Measurements from ENCODE around the gene SH2D7.

Gene SH2D7

DNA sequence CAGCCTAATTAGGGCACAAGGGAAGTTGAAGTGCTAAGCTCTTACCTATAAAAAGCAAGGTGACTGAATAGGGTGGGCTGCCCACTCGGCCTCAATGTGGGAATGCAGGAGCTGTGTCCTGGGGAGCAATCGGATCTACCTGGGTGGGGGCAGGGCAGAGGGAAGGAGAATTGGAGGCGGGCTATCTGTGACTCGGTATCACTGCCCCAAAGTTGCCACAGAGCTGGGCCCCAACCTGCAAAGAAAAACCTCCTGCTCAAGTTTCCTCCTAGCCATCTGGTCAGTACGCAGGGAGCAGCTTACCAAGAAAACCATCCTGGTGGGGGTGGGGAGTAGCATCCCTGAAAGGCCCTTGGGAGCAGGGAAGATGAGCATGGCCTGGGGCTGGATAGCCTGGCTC lies 28.2 kb downstream of the SH2D7 start:
- CTCF ChIA-PET: interaction anchor here (0.8 to 5.1 kb wide), 6 partner anchors 10 to 161 kb away, joined by 3 to 55 read pairs (median 8); partner anchors contain the start of gene CIB2
- TF ChIP-seq, protein P1, sequence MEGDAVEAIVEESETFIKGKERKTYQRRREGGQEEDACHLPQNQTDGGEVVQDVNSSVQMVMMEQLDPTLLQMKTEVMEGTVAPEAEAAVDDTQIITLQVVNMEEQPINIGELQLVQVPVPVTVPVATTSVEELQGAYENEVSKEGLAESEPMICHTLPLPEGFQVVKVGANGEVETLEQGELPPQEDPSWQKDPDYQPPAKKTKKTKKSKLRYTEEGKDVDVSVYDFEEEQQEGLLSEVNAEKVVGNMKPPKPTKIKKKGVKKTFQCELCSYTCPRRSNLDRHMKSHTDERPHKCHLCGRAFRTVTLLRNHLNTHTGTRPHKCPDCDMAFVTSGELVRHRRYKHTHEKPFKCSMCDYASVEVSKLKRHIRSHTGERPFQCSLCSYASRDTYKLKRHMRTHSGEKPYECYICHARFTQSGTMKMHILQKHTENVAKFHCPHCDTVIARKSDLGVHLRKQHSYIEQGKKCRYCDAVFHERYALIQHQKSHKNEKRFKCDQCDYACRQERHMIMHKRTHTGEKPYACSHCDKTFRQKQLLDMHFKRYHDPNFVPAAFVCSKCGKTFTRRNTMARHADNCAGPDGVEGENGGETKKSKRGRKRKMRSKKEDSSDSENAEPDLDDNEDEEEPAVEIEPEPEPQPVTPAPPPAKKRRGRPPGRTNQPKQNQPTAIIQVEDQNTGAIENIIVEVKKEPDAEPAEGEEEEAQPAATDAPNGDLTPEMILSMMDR (IDR thresholded peaks at IDR 0.05; ENCODE audit: insufficient read depth, low read length, missing control alignments): no peak
- POLR2A ChIA-PET: no interaction called here
- H3K4me3 ChIP-seq (ENCODE audit: low read depth, low read length): no peak overlapping the region
- DNase-seq (ENCODE audit: low read depth, low spot score): no peak

DNA sequence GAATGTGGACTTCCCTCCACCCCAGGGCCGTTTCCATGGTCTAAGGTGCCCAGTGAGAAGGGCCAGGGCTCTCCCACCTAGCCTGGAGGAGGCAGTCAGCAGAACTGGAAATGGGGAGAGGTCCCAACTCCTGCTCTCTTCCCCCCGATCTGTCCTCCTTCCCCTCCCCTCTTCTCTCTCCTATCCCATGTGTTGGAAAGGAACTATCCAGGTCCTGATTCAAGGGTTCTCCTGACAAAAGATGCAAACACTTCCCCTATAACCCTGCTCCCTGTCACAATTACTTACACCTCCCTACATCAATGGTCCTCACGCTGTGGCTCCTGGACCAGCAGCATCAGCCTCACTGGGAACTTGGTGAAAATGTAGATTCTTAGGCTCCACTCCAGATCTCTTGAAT lies 32.9 kb downstream of the SH2D7 start:
- CTCF ChIA-PET: interaction anchor here (1.1 to 14.9 kb wide), 5 partner anchors 16 to 161 kb away, joined by 4 to 145 read pairs (median 13); no protein-coding TSS in a partner anchor
- POLR2A ChIA-PET: interaction anchor here (0.6 kb wide), 1 partner anchor 30 kb away, joined by 3 read pairs; no protein-coding TSS in a partner anchor
- no peak for DNase-seq (ENCODE audit: low read depth, low spot score)
- TF ChIP-seq, protein P1 (IDR thresholded peaks at IDR 0.05; ENCODE audit: insufficient read depth, low read length, missing control alignments): no peak
- no peak overlapping the region for H3K4me3 ChIP-seq (ENCODE audit: low read depth, low read length)

DNA sequence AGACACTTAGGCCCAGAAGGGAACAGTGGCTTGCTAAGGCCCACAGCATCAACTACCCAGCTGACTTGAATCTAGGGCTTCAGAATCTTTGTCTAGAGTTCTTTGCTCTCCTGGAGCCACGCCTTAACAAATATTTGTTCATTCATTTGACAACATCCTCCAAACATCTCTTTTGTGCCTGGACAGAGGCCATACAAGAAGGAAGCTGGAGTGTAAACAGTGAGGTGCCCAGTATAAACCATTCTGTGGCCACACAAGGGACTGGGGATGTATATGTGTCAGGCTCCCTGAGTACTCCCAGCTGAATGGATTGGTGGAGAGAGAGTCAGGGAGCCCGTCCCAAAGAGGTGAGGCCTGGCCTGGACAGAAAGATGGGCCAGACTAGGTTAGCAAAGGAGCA lies 35.5 kb downstream of the SH2D7 start:
- ChIA-PET POLR2A (no interaction called here), CTCF (interaction anchor here (1.0 to 14.9 kb wide), 4 partner anchors 12 to 169 kb away, joined by 3 to 145 read pairs (median 61); no protein-coding TSS in a partner anchor)

DNA sequence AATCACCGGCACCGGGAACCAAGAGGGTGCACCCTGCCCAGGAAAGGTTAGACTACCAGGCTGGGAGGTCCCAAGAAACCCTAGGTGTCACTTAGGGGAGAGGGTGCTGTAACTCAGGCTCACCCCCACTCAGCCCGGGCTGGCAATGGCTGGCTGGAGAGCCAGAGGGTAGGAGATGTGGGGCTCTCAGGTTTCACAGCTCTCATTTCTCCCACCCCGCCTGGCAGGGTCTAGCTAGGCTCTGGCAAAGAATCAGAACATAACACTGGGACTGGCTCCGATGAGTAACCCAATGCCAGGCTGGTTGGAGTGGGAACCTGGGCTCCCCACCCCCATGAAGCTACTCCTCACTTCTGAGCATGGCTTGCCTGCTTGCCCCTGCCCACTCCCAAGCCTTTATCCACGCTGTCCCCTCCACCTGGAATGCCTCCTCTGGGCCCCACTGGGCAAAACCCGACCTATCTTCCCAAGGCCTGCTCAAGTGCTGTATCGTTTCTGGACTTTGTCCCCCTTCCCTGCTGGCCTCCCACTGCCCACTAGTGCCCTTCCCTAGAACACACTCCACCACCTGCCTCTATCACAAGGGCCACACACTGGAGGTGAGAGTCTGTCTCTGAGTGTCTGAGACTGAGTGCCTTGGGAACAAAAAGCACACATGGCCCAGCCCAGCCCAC lies 36.9 kb downstream of the SH2D7 start:
- POLR2A ChIA-PET: no interaction called here

More for the DNA sequence above, 35.5 kb downstream of the SH2D7 start:
- DNase-seq (ENCODE audit: low read depth, low spot score): no peak
- H3K4me3 ChIP-seq (ENCODE audit: low read depth, low read length): no peak overlapping the region
- TF ChIP-seq, protein P1 (IDR thresholded peaks at IDR 0.05; ENCODE audit: insufficient read depth, low read length, missing control alignments): no peak

DNA sequence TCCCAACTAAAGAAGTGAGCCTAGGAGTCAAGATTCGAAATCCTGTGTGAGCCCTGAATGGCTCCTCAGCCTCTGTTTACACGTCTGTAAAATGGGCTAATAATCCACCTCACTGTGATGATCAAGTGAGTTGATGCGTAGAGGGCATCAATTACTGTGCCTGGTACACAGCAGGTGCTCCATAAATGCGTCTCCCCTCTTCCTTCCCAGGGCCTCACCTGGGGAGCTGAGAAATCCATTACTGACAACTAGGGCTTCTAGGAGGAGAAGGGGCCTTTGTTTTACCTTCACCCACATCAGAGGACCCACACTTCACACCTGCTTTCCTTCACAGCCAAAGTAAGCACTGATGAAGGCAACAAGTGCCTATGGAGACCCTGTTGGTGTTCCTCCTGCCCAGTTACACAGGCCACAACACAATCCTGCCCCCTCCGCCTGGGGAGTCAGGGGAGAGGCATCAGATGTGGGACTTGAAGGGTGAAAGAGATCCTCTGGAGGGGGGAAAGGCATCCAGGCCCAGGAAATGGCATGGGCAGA lies 37.5 kb downstream of the SH2D7 start:
- H3K4me3 ChIP-seq (ENCODE audit: low read depth, low read length): no peak overlapping the region
- TF ChIP-seq, protein P1 (IDR thresholded peaks at IDR 0.05; ENCODE audit: insufficient read depth, low read length, missing control alignments): no peak
- POLR2A ChIA-PET: no interaction called here
- CTCF ChIA-PET: interaction anchor here (0.6 to 14.9 kb wide), 16 partner anchors 8 to 471 kb away, joined by 3 to 145 read pairs (median 4); partner anchors contain the start of gene SKIC8
- no peak for DNase-seq (ENCODE audit: low read depth, low spot score)

More for the DNA sequence above, 36.9 kb downstream of the SH2D7 start:
- no peak for DNase-seq (ENCODE audit: low read depth, low spot score)
- H3K4me3 ChIP-seq (ENCODE audit: low read depth, low read length): no peak overlapping the region
- TF ChIP-seq, protein P1 (IDR thresholded peaks at IDR 0.05; ENCODE audit: insufficient read depth, low read length, missing control alignments): no peak
- CTCF ChIA-PET: interaction anchor here (1.1 to 14.9 kb wide), 5 partner anchors 16 to 163 kb away, joined by 3 to 145 read pairs (median 21); no protein-coding TSS in a partner anchor

Measured in AG04449 (cell line).